Left renal cortex interstitium (tissue), 4 donors: Measurements from ENCODE around the gene CDK3. TPM values are rescaled to one million over a fixed set of nuclear protein-coding genes. Genes with fewer than 3 reads are reported as not detected.
"Not testable (repeated sequence)": the region's sequence is repeated elsewhere in the genome, so short reads cannot be mapped to it uniquely, and the experiment has no call there.

Experiments used
- DNase-seq, 4 donors: peaks; one replicate each; pipeline ENCODE4 v3.0.0-alpha.2; 2013; ENCODE audit warnings: low read depth in 4 of 4, low spot score in 2 of 4, missing footprints in 1 of 4
- polyA plus RNA-seq, 4 donors: library from polyadenylated mRNA; unstranded; fragments of 120-200 nt; gene quantifications; one replicate each; pipeline ENCODE4 v1.2.1, GENCODE V29; 2013; ENCODE audit not compliant: insufficient read length in 4 of 4

CDK3 gene
- 10 to 100 TPM in 2 of 4 donors, 1 to 10 TPM in 2; 8.1 to 28.0 (median 15.3) TPM for polyA plus RNA-seq

DNA sequence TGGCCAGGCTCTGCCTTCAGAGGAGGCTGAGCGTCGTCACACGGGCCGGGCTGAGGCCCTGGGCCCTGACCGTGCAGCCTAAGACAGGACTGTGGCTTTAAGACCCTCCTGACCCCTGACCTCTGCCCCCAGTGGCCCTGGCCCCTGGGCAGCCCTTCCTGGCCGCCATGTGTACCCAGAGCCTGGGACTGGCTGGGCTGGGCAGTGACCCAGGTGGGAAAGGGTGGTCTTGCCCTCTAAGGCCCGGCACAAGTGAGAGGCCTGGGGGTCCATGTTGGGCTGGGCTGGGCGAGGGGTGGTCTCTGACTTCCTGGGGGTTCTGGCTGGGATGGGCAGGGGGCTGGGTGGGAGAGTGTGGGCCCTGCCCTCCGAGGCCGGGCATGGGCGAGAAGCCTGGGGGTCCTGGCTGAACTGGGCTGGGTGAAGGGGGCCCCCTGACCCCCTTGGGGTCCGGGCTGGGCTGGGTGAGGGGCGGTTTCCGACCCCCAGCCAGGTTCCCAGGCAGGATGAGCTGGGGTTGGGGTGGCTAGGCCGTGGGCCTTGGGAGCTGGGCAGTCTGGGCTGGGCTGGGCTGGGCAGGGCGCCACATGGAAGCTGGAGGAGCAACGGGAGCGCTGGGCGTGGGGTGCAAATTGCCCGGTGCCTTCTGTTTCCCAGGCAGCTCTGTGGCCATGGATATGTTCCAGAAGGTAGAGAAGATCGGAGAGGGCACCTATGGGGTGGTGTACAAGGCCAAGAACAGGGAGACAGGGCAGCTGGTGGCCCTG, at the start of gene CDK3:
TSS of gene CDK3 (plus strand) at position 101 of the 767 bp plus-strand sequence. CDS start at position 672, 571 bp downstream.
- no peak for DNase-seq

DNA sequence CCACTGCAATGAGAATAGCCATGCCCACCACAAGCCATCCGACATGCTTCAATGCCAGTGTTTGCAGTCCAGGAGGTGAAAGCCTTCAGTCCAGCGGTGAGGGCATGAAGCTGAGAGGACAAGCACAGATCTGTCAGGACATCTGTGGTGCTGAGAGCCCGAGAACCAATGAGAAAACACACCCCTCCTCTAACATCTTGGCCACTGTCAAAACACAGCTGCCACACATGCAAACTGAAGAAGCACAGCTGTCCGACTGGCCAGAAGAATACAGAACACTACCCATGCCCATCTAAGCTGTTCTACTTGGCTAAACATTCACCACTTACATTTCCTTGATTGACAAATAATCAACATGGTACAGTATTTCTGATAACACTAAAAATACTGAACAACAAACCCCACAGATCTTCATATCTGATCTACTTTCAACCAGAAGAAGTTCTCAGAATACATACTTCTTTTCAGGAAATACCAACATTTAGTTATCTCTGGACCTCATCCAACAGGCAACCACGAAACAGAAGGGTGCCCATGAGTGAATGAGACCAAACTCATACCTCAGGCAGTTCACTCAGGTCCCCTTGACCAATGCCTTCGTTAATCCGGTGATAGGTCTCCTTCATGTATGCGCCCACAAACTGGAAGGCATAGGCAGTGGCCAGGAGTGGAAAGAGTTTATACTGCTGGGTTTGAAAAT, 49.6 kb upstream of the CDK3 start:
- DNase-seq: no peak

DNA sequence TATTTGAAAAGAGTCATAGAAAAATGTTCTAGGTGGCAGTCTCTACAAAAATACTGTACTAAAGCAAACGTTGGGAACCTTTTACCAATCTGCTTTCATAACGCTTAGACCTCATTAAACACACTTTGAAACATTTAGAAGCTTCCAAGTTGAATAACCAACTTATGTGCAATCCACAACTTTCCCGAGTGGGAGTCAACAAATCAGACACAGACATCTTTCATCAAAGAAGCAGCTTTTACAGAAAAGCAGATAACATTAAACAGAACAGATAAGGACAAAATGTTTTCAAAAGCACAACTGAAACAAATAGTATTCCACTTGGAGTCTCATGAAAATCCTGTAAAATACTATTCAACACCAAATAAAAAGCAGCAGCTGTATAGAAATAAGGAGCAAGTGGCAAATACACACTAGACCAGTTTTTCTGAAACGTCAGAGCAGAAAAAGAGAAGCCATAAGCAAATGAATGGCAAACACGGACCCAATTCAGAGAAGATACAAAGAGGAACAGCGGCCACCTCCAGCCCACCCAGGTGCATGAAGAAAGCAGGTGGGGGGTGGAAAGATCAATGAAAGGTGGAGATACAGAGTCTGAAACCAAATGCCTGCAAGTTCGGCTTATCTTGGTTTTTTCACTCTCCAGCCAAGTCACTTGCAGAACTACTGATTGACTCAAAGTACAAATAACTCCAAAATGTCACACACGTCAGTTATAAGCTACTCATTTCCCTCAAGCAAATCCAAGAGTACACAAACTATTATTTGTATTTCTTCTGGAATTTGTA, 41.4 kb upstream of the CDK3 start:
- DNase-seq: no peak

DNA sequence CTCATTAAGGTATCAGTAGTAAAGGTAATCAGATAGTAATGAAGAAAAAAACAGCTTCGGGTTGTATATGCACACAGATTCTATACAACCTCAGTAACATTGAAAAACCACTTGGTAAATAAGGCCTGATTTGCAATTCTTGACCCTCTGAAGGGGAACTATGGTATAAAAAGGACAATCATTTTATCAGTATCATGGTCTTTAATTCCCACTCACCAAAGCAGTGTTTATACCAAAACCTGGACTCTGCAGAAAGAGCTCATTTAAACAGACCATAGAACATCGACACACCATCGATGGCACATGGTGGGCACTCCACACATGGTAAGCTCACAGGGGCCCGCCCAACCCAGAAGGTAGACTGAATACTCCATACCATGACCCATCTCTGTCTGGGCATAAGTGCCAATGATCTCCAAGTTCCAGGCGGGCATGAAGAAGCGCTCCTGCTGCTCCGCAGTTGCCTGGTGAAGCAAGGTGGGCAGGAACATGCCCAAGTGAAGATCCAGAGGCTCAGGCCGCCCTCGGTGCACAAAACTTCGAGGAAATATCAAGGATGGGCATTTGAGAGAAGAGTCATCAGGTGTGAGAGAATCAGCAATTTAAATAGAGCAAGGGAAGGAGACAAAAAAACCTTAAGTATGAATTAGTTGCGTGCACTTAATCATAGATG, 40.7 kb upstream of the CDK3 start:
- DNase-seq: no peak

DNA sequence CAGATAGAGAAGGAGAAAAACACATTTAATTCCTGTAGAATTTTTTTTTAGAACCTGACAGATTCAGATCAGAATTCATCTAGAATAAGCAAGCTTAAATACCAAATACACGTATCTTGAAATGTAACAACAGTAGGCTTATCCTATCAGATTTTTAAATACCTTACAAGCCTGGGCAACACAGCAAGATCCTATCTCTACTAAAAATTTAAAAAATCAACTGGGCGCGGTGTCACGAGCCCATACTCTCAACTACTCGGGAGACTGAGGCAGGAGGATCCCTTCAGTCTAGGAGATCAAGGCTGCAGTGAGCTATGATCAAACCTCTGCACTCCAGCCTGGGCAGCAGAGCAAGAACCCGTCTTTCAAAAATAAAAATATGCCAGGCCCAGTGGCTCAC, 35.2 kb upstream of the CDK3 start:
- no peak for DNase-seq

DNA sequence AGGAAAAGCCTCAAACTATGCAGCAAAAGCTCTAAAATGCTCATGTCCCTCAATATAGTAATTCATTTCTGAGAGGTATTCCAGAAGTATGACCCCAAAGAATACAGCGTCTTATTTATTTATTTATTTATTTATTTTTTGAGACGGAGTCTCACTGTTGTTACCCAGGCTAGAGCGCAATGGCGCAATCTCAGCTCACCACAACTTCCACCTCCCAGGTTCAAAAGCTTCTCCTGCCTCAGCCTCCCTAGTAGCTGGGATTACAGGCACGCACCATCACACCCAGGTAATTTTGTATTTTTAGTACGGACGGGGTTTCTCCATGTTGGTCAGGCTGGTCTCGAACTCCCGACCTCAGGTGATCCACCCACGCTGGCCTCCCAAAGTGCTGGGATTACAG, 31.6 kb upstream of the CDK3 start:
- not testable (repeated sequence) for DNase-seq

DNA sequence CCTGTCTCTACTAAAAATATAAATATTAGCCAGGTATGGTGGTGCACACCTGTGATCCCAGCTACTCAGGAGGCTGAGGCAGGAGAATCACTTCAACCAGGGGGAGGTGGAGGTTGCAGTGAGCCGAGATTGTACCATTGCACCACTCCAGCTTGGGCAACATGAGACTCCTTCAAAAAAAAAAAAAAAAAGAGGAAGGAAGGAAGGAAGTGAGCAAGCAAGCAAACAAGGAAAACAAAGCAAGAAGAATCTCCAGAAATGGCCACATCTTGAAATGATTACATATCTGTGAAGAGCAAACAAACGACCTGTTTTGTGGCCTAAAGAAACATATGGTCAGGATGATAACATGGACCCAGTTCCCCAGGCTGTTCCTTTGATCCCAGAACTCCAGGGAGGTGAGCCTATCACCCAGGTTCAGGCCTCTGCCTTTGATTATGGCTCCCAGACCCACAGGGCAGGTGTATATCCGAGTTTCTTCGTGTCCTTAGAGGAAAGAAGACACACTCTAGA, 30.6 kb upstream of the CDK3 start:
- no peak for DNase-seq

DNA sequence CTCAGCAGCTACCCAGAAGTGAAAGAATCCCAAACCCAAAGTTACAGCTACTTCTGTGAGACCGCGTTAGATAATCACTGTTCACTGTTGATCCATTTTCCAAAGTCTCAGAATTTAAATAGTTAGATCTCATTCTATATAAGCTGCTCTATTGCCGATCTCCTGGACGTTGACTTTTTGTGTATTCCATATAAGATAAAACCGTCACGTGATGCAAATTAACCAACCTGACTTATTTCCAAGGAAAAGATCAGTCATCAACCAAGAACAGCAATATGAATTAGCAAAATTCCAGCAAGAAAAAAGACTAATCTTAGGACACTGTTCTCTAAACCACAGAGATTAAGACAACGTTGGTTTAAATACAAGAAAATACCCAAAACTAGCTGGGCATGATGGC, 30.0 kb upstream of the CDK3 start:
- no peak for DNase-seq

DNA sequence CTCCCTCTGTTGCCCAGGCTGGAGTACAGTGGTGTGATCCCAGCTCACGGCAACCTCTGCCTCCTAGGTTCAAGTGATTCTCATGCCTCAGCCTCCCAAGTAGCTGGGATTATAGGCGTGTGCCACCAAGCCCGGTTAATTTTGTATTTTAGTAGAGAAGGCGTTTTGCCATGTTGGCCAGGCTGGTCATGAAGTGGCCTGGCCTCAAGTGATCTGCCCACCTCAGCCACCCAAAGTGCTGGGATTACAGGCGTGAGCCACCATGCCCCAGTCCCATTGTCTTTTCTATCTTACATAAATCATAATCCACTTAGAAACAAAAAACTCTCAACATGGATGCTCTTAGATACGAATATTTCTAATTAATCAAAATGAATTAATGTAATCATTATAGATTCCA, 25.5 kb upstream of the CDK3 start:
- not testable (repeated sequence) for DNase-seq

DNA sequence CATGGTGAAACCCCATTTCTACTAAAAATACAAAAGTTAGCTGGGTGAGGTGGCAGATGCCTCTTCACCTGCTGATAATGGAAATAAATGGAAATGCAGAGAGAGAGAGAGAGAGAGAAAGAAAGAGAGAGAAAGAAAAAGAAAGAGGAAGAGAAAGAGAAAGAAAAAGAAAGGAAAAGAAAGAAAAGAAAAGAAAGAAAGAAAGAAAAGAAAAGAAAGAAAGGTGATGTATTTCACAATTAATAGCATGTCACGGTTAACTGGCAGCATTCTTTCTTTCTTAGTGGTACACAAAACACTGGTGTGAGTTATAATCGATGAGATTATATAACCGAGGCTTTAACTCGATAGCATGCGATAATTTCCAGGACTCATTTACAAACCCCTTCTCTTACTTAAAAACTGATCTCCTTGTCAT, 24.9 kb upstream of the CDK3 start:
- DNase-seq: no peak

DNA sequence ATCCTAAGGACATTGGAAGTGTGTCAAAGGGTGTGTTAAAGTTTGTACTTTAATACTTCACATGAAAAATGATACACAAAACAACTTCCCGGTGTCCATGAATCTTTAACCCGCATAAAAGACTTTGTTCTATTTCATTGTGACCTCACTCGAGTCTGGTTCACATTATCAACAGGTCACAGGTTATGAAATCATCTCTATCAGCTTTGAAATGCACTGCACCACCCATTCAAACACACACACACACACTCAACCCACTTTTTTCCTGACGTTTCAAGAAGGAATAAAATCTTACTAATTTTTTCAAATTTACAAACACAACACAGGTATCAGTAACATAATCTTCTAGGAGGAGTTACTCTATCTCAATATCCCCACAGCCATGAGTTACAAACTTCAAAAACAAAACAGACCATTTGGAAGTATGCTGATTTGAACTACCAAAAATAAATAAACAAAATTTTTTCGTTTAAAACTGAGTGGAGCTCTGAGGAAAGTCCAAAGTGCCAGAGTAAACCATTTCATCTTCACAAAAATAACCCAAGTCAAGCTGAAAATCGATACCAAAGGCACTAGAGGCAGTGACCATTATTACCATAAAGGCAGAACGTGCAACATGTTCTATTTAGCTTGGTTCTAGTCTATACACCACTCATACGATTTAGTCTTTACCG, 24.3 kb upstream of the CDK3 start:
- DNase-seq: no peak

DNA sequence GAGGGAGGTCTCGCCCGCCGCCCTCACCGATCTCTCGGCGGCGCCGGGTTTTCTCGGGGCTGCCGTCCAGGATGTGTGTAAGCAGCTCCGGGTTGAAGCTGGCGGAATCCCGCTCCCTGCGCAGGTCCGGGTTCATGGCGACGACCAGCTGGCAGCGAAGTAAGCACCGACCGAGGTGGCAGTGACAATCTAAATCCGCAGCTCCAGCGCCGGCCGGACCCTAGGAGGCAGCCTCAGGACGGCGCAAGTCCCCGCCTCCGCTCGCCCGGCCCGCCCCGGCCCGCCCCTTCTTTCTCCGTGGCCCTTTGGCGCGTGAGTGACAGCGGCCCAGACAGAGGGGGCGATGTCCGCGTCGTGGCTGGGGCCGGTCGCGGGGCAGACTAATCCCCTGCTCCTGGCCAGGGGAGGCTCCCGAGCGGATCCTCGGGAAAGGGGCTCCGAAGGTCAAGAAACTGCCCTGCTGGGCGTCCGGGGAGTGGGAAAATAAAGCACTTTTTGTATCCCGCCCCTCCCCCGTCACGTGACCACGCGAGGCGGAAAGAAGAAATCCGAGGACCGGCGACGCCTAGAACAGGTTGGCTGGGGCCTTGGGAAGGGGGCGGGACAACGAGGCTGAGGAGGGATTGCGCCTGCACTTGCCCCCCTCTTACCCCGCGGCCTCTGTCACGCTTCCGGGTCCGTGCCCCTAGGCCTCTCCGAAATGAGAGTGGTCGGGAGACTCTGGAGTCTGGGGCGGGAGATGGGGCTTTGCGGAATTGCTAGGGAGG, 21.5 kb upstream of the CDK3 start, which contains the start of the genes ACOX1 and TEN1:
TSS of gene ACOX1 (minus strand) at position 229 of the 767 bp plus-strand sequence. CDS start at position 136, 93 bp downstream.
TSS of gene TEN1 (plus strand) at position 303 of the 767 bp plus-strand sequence. CDS start 6,953 bp downstream, outside the sequence.
- peak; percentile 94 to 97 (median 96) for DNase-seq

DNA sequence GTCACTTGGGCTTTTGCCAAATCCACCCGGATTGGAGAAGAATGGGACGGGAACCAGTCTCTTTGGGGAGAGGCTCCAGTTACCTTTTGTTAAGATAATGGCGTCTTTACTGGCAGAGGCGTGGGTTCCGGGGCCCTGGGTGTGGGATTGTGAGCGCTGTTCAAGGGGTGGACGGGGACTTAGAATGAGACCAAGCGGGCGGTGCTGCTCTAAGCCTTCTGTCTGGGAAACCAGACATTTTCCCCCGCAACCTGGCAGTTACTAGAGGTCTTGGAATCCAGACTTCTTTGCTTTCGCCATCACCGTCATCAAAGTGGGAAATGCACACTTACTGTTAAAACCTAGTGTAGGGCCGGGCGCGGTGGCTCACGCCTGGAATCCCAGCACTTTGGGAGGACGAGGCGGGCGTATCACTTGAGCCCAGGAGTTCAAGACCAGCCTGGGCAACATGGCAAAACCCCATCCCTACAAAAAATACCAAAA, 20.9 kb upstream of the CDK3 start:
- no peak for DNase-seq

DNA sequence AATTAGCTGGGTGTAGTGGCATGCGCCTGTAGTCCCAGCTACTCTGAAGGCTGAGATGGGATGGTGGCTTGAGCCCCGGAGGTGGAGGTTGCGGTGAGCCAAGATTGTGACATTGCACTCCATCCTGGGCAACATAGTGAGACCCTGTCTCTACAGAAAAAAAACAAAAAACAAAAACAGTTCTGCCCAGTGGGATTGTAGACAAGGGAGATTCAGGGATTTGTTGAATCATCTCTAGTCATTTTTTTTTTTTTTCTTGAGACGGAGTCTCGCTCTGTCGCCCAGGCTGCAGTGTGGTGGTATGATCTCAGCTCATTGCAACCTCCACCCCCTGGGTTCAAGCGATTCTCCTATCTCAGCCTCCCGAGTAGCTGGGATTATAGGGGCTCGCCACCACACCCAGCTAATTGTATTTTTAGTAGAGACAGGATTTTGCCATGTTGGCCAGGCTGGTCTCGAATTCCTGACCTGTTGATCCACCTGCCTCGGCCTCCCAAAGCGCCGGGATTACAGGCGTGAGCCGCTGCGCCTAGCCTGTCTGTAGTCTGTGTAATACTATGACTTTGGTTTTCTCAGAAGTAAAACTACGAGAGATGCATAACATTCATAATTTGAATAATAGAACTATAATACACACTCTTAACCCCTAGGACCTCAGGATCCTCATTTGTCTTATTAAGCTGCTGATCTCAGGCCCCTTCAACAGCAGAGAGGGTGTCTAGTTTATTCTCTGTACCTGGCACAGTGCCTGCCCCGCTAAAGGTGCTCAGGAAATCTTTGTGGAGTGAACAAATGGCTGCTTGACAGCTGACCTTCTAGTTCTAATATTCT, 20.3 kb upstream of the CDK3 start:
- no peak for DNase-seq

DNA sequence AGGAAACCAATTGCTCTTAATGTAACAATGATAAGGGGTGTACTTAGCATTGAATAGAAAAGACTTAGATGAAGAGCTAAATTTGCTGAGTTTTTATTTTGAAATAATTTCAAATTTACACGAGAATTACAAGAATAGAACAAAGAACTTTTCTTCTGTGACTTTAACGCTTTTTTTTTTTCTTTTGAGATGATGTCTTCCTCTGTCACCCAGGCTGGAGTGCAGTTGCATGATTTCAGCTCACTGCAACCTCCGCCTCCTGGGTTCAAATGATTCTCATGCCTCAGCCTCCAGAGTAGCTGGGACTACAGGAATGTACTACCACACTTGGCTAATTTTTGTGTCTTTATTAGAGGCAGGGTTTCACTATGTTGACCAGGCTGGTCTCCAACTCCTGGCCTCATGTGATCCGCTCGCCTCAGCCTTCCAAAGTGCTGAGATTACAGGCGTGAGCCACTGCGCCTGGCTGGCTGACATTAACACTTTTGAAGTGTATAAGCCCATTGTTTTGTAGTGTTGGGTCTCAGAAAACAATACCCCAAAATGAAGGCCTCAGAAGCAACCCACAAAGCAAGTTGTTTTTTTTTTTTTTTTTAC, 19.5 kb upstream of the CDK3 start:
- no peak for DNase-seq

DNA sequence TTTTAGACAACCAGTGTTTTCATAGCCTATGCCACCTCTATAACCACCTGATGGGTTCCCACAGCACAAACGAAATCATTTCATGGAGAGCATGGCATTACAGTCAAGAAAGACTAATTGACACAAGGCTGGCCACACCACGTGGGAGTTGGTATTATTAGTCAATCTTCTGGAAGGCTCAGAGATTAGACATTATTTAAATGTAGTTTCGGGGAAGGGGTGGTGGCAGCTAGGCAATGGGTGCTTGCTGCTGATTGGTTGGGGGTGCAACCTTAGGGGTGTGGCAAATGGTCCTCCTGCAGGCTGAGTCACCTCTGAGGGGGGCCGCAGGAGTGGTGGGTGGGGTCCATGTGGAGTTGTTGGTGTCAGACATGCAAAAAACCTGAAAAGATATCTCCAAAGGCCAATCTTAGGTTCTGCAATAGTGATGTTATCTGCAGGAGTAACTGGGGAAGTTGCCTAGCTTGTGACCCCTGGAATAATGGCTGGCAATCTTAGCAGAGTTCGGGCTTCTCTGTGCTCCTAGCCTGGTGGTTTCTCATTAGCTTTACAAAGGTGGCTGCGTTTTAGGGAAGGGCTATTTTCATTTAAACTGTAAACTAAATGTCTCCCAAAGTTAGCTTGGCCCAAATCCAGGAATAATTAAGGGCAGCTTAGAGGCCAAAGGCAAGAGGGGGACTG, 17.0 kb upstream of the CDK3 start:
- no peak for DNase-seq

DNA sequence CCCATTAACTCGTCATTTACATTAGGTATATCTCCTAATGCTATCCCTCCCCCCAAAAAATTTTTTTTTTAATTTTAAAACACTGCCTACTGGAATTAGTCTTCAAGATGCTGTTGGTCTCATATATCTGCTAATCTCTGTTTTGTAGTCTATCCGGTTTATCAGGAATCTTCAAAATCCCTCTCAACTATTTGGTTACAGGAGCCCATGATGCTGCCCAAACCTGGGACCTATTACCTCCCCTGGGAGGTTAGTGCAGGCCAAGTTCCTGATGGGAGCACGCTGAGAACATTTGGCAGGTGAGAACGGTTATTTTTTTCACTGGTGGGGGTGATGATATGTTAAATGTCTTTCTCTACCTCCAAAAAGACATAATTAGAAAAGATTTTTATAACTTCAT, 14.7 kb upstream of the CDK3 start:
- no peak for DNase-seq
